ENCODE data around the gene CDC25B. TPM values are rescaled to one million over a fixed set of nuclear protein-coding genes. Genes with fewer than 3 reads are reported as not detected.

Gene CDC25B
- total and polyA plus RNA-seq, 2 of the 13 experiments (the other 11 are each of a cell fraction or from before 2014, with no cell fraction given), result 14.5 to 19.4 TPM

GRCh38 chr20:3751675-3752385 lies 44.3 kb upstream of the CDC25B start (continued):
- TF ChIP-seq, protein P1, sequence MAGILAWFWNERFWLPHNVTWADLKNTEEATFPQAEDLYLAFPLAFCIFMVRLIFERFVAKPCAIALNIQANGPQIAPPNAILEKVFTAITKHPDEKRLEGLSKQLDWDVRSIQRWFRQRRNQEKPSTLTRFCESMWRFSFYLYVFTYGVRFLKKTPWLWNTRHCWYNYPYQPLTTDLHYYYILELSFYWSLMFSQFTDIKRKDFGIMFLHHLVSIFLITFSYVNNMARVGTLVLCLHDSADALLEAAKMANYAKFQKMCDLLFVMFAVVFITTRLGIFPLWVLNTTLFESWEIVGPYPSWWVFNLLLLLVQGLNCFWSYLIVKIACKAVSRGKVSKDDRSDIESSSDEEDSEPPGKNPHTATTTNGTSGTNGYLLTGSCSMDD (CRISPR knock-in tag; IDR thresholded peaks at IDR 0.05), result no peak
- TF ChIP-seq ZNF484 (CRISPR knock-in tag; IDR thresholded peaks at IDR 0.05; ENCODE audit: borderline replicate concordance, low read depth) (no peak), ZBTB21 (CRISPR knock-in tag; IDR thresholded peaks at IDR 0.05) (no peak), MYNN (CRISPR knock-in tag; IDR thresholded peaks at IDR 0.05; ENCODE audit: low read depth) (no peak), HDAC2 (CRISPR knock-in tag; IDR thresholded peaks at IDR 0.05) (no peak), CREB3 (CRISPR knock-in tag; IDR thresholded peaks at IDR 0.05) (no peak), HOXA7 (CRISPR knock-in tag; IDR thresholded peaks at IDR 0.05) (no peak), POLR2G (IDR thresholded peaks at IDR 0.05; ENCODE audit: low read depth, low read length) (0 out of 2 replicates have a peak, but pooled peaks have one; percentile 8), PHF8 (CRISPR knock-in tag; IDR thresholded peaks at IDR 0.05) (no peak), DPF2 (CRISPR knock-in tag; IDR thresholded peaks at IDR 0.05; ENCODE audit: borderline replicate concordance, low read depth) (no peak), GLMP (CRISPR knock-in tag; IDR thresholded peaks at IDR 0.05; ENCODE audit: borderline replicate concordance) (no peak), HMG20B (CRISPR knock-in tag; conservative IDR thresholded peaks at IDR 0.05) (no peak), ZC3H13 (CRISPR knock-in tag; IDR thresholded peaks at IDR 0.05) (no peak), SMARCC2 (IDR thresholded peaks at IDR 0.05) (no peak), NCOR1 (IDR thresholded peaks at IDR 0.05; ENCODE audit: borderline replicate concordance, low read length) (no peak), CC2D1A (CRISPR knock-in tag; IDR thresholded peaks at IDR 0.05) (no peak)
- TF ChIP-seq, protein P2, sequence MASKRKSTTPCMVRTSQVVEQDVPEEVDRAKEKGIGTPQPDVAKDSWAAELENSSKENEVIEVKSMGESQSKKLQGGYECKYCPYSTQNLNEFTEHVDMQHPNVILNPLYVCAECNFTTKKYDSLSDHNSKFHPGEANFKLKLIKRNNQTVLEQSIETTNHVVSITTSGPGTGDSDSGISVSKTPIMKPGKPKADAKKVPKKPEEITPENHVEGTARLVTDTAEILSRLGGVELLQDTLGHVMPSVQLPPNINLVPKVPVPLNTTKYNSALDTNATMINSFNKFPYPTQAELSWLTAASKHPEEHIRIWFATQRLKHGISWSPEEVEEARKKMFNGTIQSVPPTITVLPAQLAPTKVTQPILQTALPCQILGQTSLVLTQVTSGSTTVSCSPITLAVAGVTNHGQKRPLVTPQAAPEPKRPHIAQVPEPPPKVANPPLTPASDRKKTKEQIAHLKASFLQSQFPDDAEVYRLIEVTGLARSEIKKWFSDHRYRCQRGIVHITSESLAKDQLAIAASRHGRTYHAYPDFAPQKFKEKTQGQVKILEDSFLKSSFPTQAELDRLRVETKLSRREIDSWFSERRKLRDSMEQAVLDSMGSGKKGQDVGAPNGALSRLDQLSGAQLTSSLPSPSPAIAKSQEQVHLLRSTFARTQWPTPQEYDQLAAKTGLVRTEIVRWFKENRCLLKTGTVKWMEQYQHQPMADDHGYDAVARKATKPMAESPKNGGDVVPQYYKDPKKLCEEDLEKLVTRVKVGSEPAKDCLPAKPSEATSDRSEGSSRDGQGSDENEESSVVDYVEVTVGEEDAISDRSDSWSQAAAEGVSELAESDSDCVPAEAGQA (IDR thresholded peaks at IDR 0.05; ENCODE audit: low read depth), result no peak
- TF ChIP-seq, protein P2 (CRISPR knock-in tag; IDR thresholded peaks at IDR 0.05; ENCODE audit: borderline replicate concordance), result no peak
- TF ChIP-seq, protein P3, sequence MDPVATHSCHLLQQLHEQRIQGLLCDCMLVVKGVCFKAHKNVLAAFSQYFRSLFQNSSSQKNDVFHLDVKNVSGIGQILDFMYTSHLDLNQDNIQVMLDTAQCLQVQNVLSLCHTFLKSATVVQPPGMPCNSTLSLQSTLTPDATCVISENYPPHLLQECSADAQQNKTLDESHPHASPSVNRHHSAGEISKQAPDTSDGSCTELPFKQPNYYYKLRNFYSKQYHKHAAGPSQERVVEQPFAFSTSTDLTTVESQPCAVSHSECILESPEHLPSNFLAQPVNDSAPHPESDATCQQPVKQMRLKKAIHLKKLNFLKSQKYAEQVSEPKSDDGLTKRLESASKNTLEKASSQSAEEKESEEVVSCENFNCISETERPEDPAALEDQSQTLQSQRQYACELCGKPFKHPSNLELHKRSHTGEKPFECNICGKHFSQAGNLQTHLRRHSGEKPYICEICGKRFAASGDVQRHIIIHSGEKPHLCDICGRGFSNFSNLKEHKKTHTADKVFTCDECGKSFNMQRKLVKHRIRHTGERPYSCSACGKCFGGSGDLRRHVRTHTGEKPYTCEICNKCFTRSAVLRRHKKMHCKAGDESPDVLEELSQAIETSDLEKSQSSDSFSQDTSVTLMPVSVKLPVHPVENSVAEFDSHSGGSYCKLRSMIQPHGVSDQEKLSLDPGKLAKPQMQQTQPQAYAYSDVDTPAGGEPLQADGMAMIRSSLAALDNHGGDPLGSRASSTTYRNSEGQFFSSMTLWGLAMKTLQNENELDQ (CRISPR knock-in tag; IDR thresholded peaks at IDR 0.05; ENCODE audit: borderline replicate concordance), result no peak

All from HepG2 (cell line).